Smooth muscle cell (in vitro differentiated cells): ENCODE data around the gene MYRF. TPM values are rescaled to one million over a fixed set of nuclear protein-coding genes. Genes with fewer than 3 reads are reported as not detected.

ENCODE experiments used
- DNase-seq: peaks from one replicate; lab custom pipeline; 2025; ENCODE audit not compliant: unreplicated experiment; lab: John Stamatoyannopoulos, UW
- H2AFZ ChIP-seq: fragments of 200-600 bp; sonication (generic); 2 replicates; pipeline ENCODE4 v1.6.0; 2016; ENCODE audit warnings: antibody characterized with exemption, low read depth, mild to moderate bottlenecking
- H3F3A ChIP-seq: fragments of 200-600 bp; sonication (generic); 2 replicates; pipeline ENCODE4 v1.6.0; 2017; ENCODE audit warnings: antibody characterized with exemption, low read depth
- H3K27ac ChIP-seq: fragments of 200-600 bp; sonication (generic); 2 replicates; pipeline ENCODE4 v1.5.1; 2016; ENCODE audit warnings: low read depth, mild to moderate bottlenecking
- H3K27me3 ChIP-seq: fragments of 200-600 bp; sonication (generic); 2 replicates; pipeline ENCODE4 v1.6.1; 2016; ENCODE audit warnings: low read depth, mild to moderate bottlenecking
- H3K36me3 ChIP-seq: fragments of 200-600 bp; sonication (generic); 2 replicates; pipeline ENCODE4 v1.5.1; 2016; ENCODE audit warnings: low read depth
- H3K4me1 ChIP-seq: fragments of 200-600 bp; sonication (generic); 2 replicates; pipeline ENCODE4 v1.5.1; 2016; ENCODE audit warnings: low read depth
- H3K4me2 ChIP-seq: fragments of 200-600 bp; sonication (generic); 2 replicates; pipeline ENCODE4 v1.6.0; 2016; ENCODE audit warnings: mild to moderate bottlenecking
- H3K4me3 ChIP-seq: fragments of 200-600 bp; sonication (generic); 2 replicates; pipeline ENCODE4 v1.5.1; 2016; ENCODE audit warnings: mild to moderate bottlenecking
- H3K79me2 ChIP-seq: fragments of 200-600 bp; sonication (generic); 2 replicates; pipeline ENCODE4 v1.6.0; 2016; ENCODE audit warnings: low read depth, mild to moderate bottlenecking
- H3K9ac ChIP-seq: fragments of 200-600 bp; sonication (generic); 2 replicates; pipeline ENCODE4 v1.6.0; 2016; ENCODE audit warnings: low read depth
- H3K9me3 ChIP-seq: fragments of 200-600 bp; sonication (generic); replicated peaks from 2 replicates; pipeline ENCODE4 v1.5.1; 2016; ENCODE audit warnings: low read depth
- H4K20me1 ChIP-seq: fragments of 200-600 bp; sonication (generic); 2 replicates; pipeline ENCODE4 v1.6.0; 2016; ENCODE audit warnings: low read depth
- CTCF ChIP-seq: fragments of 200-600 bp; sonication (generic); IDR thresholded peaks from 2 replicates; pipeline ENCODE4 v1.5.1; 2017; ENCODE audit warnings: borderline replicate concordance, mild to moderate bottlenecking, antibody characterized with exemption; ENCODE audit not compliant: insufficient read depth, poor library complexity, severe bottlenecking
- WGBS: methylation state at CpG from one replicate; pipeline ENCODE4 v1.1.7; 2016; ENCODE audit warnings: low lambda C conversion rate; 5-methylcytosine and 5-hydroxymethylcytosine counted together
- polyA plus RNA-seq: library from polyadenylated mRNA; unstranded; fragments of >200 nt; fragmentation: Nextera tagmentation; extraction: Ambion mirVana; gene quantifications from 2 replicates; pipeline ENCODE4 v1.2.1, GENCODE V29; 2016
- total RNA-seq: library from RNA; depleted of rRNA; stranded (reverse); fragments of >200 nt; gene quantifications from 2 replicates; pipeline ENCODE4 v1.2.3, GENCODE V29; 2014

MYRF gene
- total and polyA plus RNA-seq, 2 experiments from 2014 or later = 11.1 to 13.7 TPM

GRCh38 chr11:61830237-61831105 lies 78.0 kb downstream of the MYRF start:
- H4K20me1 ChIP-seq = peaks cover 67% of the 10 kb centered on the region
- peaks cover 72% of the 10 kb centered on the region for H3K79me2 ChIP-seq
- DNase-seq = no peak
- H3K4me3 ChIP-seq = peak overlapping the region; percentile 78
- no peaks in the 10 kb centered on the region for H3K36me3 ChIP-seq
- peak overlapping the region; percentile 40 for H3K9ac ChIP-seq
- H3K4me2 ChIP-seq = peak overlapping the region; percentile 96
- peaks cover 33% of the 10 kb centered on the region for H3F3A ChIP-seq
- H3K9me3 ChIP-seq = no peaks in the 10 kb centered on the region
- peak overlapping the region; percentile 45 for H3K27ac ChIP-seq
- H2AFZ ChIP-seq = no peak overlapping the region
- 29% methylated on average over 8 of the region's 8 CpGs for WGBS
- H3K4me1 ChIP-seq = peaks cover 36% of the 10 kb centered on the region
- no peak for TF ChIP-seq CTCF
- H3K27me3 ChIP-seq = no peaks in the 10 kb centered on the region

- H3K4me3 ChIP-seq = no peak overlapping the region
- no peaks in the 10 kb centered on the region for H3K36me3 ChIP-seq
- H3K9me3 ChIP-seq = no peaks in the 10 kb centered on the region
- no peak for TF ChIP-seq CTCF
- H3F3A ChIP-seq = peaks cover 33% of the 10 kb centered on the region
- H2AFZ ChIP-seq = no peak overlapping the region
- no peak overlapping the region for H3K9ac ChIP-seq
- H4K20me1 ChIP-seq = peaks cover 84% of the 10 kb centered on the region
- DNase-seq = no peak
- peak overlapping the region; percentile 45 for H3K27ac ChIP-seq
- WGBS = 90% methylated on average over 4 of the region's 4 CpGs
- H3K27me3 ChIP-seq = no peaks in the 10 kb centered on the region
- H3K4me2 ChIP-seq = no peak overlapping the region
- H3K79me2 ChIP-seq = peaks cover 89% of the 10 kb centered on the region
- peaks cover 28% of the 10 kb centered on the region for H3K4me1 ChIP-seq
Observed at GRCh38 chr11:61832207-61832606, 79.8 kb downstream of the MYRF start.

GRCh38 chr11:61832754-61833153 lies 80.3 kb downstream of the MYRF start:
- no peak for TF ChIP-seq CTCF
- WGBS = 86% methylated on average over 7 of the region's 7 CpGs
- no peaks in the 10 kb centered on the region for H3K27me3 ChIP-seq
- H3K9me3 ChIP-seq = no peaks in the 10 kb centered on the region
- DNase-seq = no peak
- no peak overlapping the region for H3K4me2 ChIP-seq
- no peaks in the 10 kb centered on the region for H3K36me3 ChIP-seq
- H4K20me1 ChIP-seq = peaks cover 90% of the 10 kb centered on the region
- peaks cover 27% of the 10 kb centered on the region for H3K4me1 ChIP-seq
- H3F3A ChIP-seq = peaks cover 33% of the 10 kb centered on the region
- no peak overlapping the region for H3K9ac ChIP-seq
- H3K79me2 ChIP-seq = peaks cover 94% of the 10 kb centered on the region
- no peak overlapping the region for H2AFZ ChIP-seq
- H3K4me3 ChIP-seq = no peak overlapping the region
- H3K27ac ChIP-seq = no peak overlapping the region
